GM23338 (cell line): ENCODE measurements around the gene PTRH1.

Experiments
- CTCF ChIP-seq, 2 experiments: fragments of 200-600 bp in 1 of 2; sonication (generic) in 1 of 2; conservative IDR thresholded peaks; 2 replicates each; pipeline versions ENCODE4 v1.5.1 to v1.6.1; 2016 to 2017; ENCODE audit warnings: antibody characterized with exemption in 2 of 2, low read depth in 2 of 2, mild to moderate bottlenecking in 2 of 2, moderate library complexity in 1 of 2
- POLR2AphosphoS5 ChIP-seq: IDR thresholded peaks from 2 replicates; pipeline ENCODE4 v1.6.1; 2016; ENCODE audit warnings: antibody characterized with exemption, low read depth

GRCh38 chr9:127693697-127694096, 21.8 kb downstream of the PTRH1 start:
- TF ChIP-seq POLR2AphosphoS5, result no peak
- no peak for TF ChIP-seq CTCF (conservative IDR thresholded peaks at IDR 0.05; ENCODE audit: low read depth in 2 of 2)
